K562 (cell line): ENCODE results near the gene PDE6B. TPM values are rescaled to one million over a fixed set of nuclear protein-coding genes. Genes with fewer than 3 reads are reported as not detected.
A peak's percentile ranks its signal among the peaks of the same experiment; 100 is the strongest.

Source experiments
- ATAC-seq: fragments of 200-7000 bp; cut with Tn5 transposase; 3 replicates; pipeline ENCODE4 v1.9.1; 2020; ENCODE audit warnings: moderate library complexity
- BruUV-seq: library from RNA; stranded (reverse); fragments of 400-500 nt; replicated peaks from 2 replicates; lab custom pipeline; 2021; lab: Mats Ljungman, UMichigan
- CTCF ChIA-PET: fragments of 300-600 bp; formaldehyde crosslinking; extraction: SDS; loops from one replicate; lab custom pipeline; 2021; ENCODE audit warnings: low intra/inter-chr PET ratio; lab: Yijun Ruan, JAX
- POLR2A ChIA-PET: fragments of 300-600, 350-650 bp; sonication (Branson Sonifier 250); formaldehyde crosslinking; extraction: SDS; loops from one replicate; lab custom pipeline; 2021; ENCODE audit warnings: antibody characterized with exemption, inconsistent platforms; lab: Yijun Ruan, JAX
- DNase-seq, 4 experiments: peaks; one replicate each; pipeline versions ENCODE4 v3.0.0 to v3.0.0-alpha.2; 2011 to 2018; ENCODE audit warnings: low spot score in 3 of 4, mixed read lengths in 3 of 4; ENCODE audit errors: extremely low read depth in 1 of 4
- FAIRE-seq: peaks from 2 replicates; lab custom pipeline; 2011; peaks lifted over from hg19 to GRCh38; lab: Jason Lieb, UNC
- H2AFZ ChIP-seq: 2 replicates; pipeline ENCODE4 v1.6.0; 2011; ENCODE audit warnings: low read depth, low read length, control low read depth, inconsistent platforms
- H3K27ac ChIP-seq: fragments of 200-600 bp; 3 replicates; pipeline ENCODE4 v1.8.0; 2011; ENCODE audit warnings: low read depth, mild to moderate bottlenecking, control low read depth, inconsistent platforms, low read length, moderate library complexity, mixed read lengths; ENCODE audit errors: extremely low read depth
- H3K27me3 ChIP-seq, 2 experiments: fragments of 300-600 bp in 1 of 2; 2 replicates in 1 of 2; 3 replicates in 1 of 2; pipeline versions ENCODE4 v1.6.0 to v1.8.0; 2011; ENCODE audit warnings: inconsistent platforms in 2 of 2, low read length in 2 of 2, mild to moderate bottlenecking in 1 of 2, mixed read lengths in 1 of 2, moderate library complexity in 1 of 2; ENCODE audit not compliant: control insufficient read depth in 2 of 2, insufficient read depth in 2 of 2
- H3K36me3 ChIP-seq: fragments of 300-600 bp; 3 replicates; pipeline ENCODE4 v1.8.0; 2011; ENCODE audit warnings: mild to moderate bottlenecking, low read length, inconsistent platforms; ENCODE audit not compliant: control insufficient read depth, insufficient read depth
- H3K4me1 ChIP-seq, 2 experiments: fragments of 200-600 bp in 1 of 2; replicated peaks in 1 of 2; 2 replicates in 1 of 2; 3 replicates in 1 of 2; pipeline versions ENCODE4 v1.5.1 to v1.8.0; 2011; ENCODE audit warnings: inconsistent platforms in 2 of 2, low read length in 2 of 2, mild to moderate bottlenecking in 1 of 2, mixed read lengths in 1 of 2, moderate library complexity in 1 of 2; ENCODE audit not compliant: control insufficient read depth in 2 of 2, insufficient read depth in 2 of 2
- H3K4me2 ChIP-seq: 2 replicates; pipeline ENCODE4 v1.6.1; 2011; ENCODE audit warnings: low read length, control low read depth, inconsistent platforms, mixed read lengths; ENCODE audit not compliant: insufficient read depth
- H3K4me3 ChIP-seq: fragments of 200-600 bp; sonication (generic), shearing (Covaris generic); 2 replicates; pipeline ENCODE4 v1.5.1; 2016; ENCODE audit warnings: control low read depth, inconsistent platforms
- H3K79me2 ChIP-seq: fragments of 200-600 bp; 3 replicates; pipeline ENCODE4 v1.8.0; 2011; ENCODE audit warnings: low read length, inconsistent platforms; ENCODE audit not compliant: control insufficient read depth, insufficient read depth
- H3K9ac ChIP-seq, 2 experiments: 2 replicates each; pipeline versions ENCODE4 v1.6.0 to v1.6.1; 2011; ENCODE audit warnings: low read depth in 2 of 2, low read length in 2 of 2, control low read depth in 1 of 2, inconsistent platforms in 1 of 2, mild to moderate bottlenecking in 1 of 2, mixed read lengths in 1 of 2; ENCODE audit not compliant: insufficient read depth in 1 of 2
- H3K9me1 ChIP-seq: one replicate; pipeline ENCODE4 v1.6.0; 2011; ENCODE audit warnings: inconsistent platforms, mild to moderate bottlenecking, low read length, moderate library complexity; ENCODE audit not compliant: control insufficient read depth, insufficient read depth
- H3K9me3 ChIP-seq: replicated peaks from 2 replicates; pipeline ENCODE4 v1.5.1; 2011; ENCODE audit warnings: low read depth, low read length, inconsistent platforms; ENCODE audit not compliant: control insufficient read depth, insufficient read depth
- H4K20me1 ChIP-seq: replicated peaks from 2 replicates; pipeline ENCODE4 v1.6.1; 2011; ENCODE audit warnings: low read length, inconsistent platforms, mixed read lengths; ENCODE audit not compliant: control insufficient read depth, insufficient read depth
- CREM ChIP-seq: IDR thresholded peaks from 2 replicates; pipeline ENCODE4 v1.6.1; 2014; ENCODE audit warnings: antibody characterized with exemption, low read depth
- GABPB2 ChIP-seq: fragments of 250-450 bp; sonication (Bioruptor Pico); conservative IDR thresholded peaks from 2 replicates; pipeline ENCODE4 v1.5.1; 2021; ENCODE audit warnings: mild to moderate bottlenecking
- GTF2F1 ChIP-seq: IDR thresholded peaks from 2 replicates; pipeline ENCODE4 v1.6.1; 2011; ENCODE audit warnings: low read depth, low read length, improper control_type of control experiment
- HLTF ChIP-seq: fragments of 450-650 bp; IDR thresholded peaks from 2 replicates; pipeline ENCODE4 v1.6.1; 2016
- IFI16 ChIP-seq: fragments of 250-450 bp; sonication (Bioruptor Pico); IDR thresholded peaks from 2 replicates; pipeline ENCODE4 v2.1.2; 2022; ENCODE audit warnings: mild to moderate bottlenecking, inconsistent platforms
- KDM2B ChIP-seq: fragments of 250-450 bp; sonication (Bioruptor Pico); IDR thresholded peaks from 2 replicates; pipeline ENCODE4 v1.8.0; 2021; ENCODE audit warnings: mild to moderate bottlenecking, moderate library complexity
- LEF1 ChIP-seq: fragments of 450-650 bp; IDR thresholded peaks from 2 replicates; pipeline ENCODE4 v1.6.1; 2016; ENCODE audit warnings: mild to moderate bottlenecking
- NELFE ChIP-seq: IDR thresholded peaks from 2 replicates; pipeline ENCODE4 v1.6.1; 2011; ENCODE audit warnings: mild to moderate bottlenecking; ENCODE audit not compliant: insufficient read depth, insufficient read length
- NFXL1 ChIP-seq: fragments of 450-650 bp; formaldehyde crosslinking; IDR thresholded peaks from 2 replicates; pipeline ENCODE4 v1.4.0; 2021; ENCODE audit warnings: mild to moderate bottlenecking
- PYGO2 ChIP-seq: fragments of 450-650 bp; IDR thresholded peaks from 2 replicates; pipeline ENCODE4 v1.6.1; 2016; ENCODE audit warnings: mild to moderate bottlenecking, missing genetic modification characterization, moderate library complexity, missing compliant biosample characterization
- SMARCA5 ChIP-seq: fragments of 450-650 bp; IDR thresholded peaks from 2 replicates; pipeline ENCODE4 v1.6.1; 2016
- THRAP3 ChIP-seq: fragments of 450-650 bp; IDR thresholded peaks from 2 replicates; pipeline ENCODE4 v1.6.1; 2016; ENCODE audit warnings: mild to moderate bottlenecking, inconsistent platforms, borderline replicate concordance
- TSC22D4 ChIP-seq: fragments of 450-650 bp; IDR thresholded peaks from 2 replicates; pipeline ENCODE4 v1.6.1; 2016; ENCODE audit warnings: missing genetic modification characterization, missing biosample characterization, control low read depth
- ZBTB40 ChIP-seq, 2 experiments: fragments of 450-650 bp in 1 of 2; sonication (generic) in 1 of 2; formaldehyde crosslinking in 1 of 2; IDR thresholded peaks; 2 replicates each; pipeline versions ENCODE4 v1.7.1 to v1.9.0; 2016 to 2022; ENCODE audit warnings: inconsistent platforms in 1 of 2, mild to moderate bottlenecking in 1 of 2, missing genetic modification reagents in 1 of 2
- ZNF133 ChIP-seq: fragments of 250-450 bp; sonication (Bioruptor Pico); IDR thresholded peaks from 2 replicates; pipeline ENCODE4 v1.4.0; 2020; ENCODE audit warnings: mild to moderate bottlenecking
- WGBS: fragments of 100-300 bp; shearing (Covaris generic); methylation state at CpG from one replicate; pipeline ENCODE4 v1.1.6; 2016; ENCODE audit warnings: low coverage, mixed read lengths; ENCODE audit not compliant: insufficient coverage; ENCODE audit errors: missing lambda C conversion rate; 5-methylcytosine and 5-hydroxymethylcytosine counted together
- in situ Hi-C: fragments of 300-500 bp; cut with MboI; formaldehyde crosslinking; loops from 4 replicates; pipeline ENCODE4 v1.15.0; 2018; ENCODE audit warnings: inconsistent platforms, mixed read lengths
- intact Hi-C: fragments of 100-400 bp; cut with micrococcal nuclease; formaldehyde crosslinking; loops from 2 replicates; pipeline ENCODE4 v1.14.2; 2022
- polyA plus RNA-seq, 8 experiments: library from polyadenylated mRNA; depleted of rRNA in 4 of 8; stranded (reverse) in 5 of 8; unstranded in 3 of 8; fragments of >200 nt; fragmentation: Nextera tagmentation in 2 of 8; fragmentation: Illumina TruSeq in 1 of 8; extraction: Ambion mirVana in 2 of 8; extraction: Trizol in 1 of 8; gene quantifications; 2 replicates each; pipeline versions ENCODE4 v1.2.1 to v1.2.3, GENCODE V29; 2011 to 2014; ENCODE audit warnings: inconsistent platforms in 1 of 8, missing spikeins in 1 of 8
- total RNA-seq, 7 experiments: library from RNA; depleted of rRNA in 6 of 7; stranded (reverse); fragments of >200 nt in 6 of 7; fragmentation: Illumina TruSeq in 2 of 7; extraction: Trizol in 2 of 7; gene quantifications; 2 replicates each; pipeline versions ENCODE4 v1.2.1 to v1.2.3, GENCODE V29; 2011 to 2021; ENCODE audit warnings: low replicate concordance in 1 of 7

PDE6B gene
- total and polyA plus RNA-seq, 9 of the 15 experiments (the other 6 are each of a cell fraction or from before 2014, with no cell fraction given) = 0.04 TPM; not detected in 8

- intact Hi-C loops = no loop called here
- in situ Hi-C loops = no loop called here
- H3K79me2 ChIP-seq = no peaks in the 10 kb centered on the region
- peak overlapping the region; percentile 19; the same call in 1 of the 2 replicates for H3K4me3 ChIP-seq
- 10% methylated on average over 22 of the region's 25 CpGs for WGBS
- no peak for DNase-seq
- H4K20me1 ChIP-seq = no peaks in the 10 kb centered on the region
- H3K36me3 ChIP-seq = no peaks in the 10 kb centered on the region
- H3K27ac ChIP-seq = no peak overlapping the region
- peak overlapping the region; percentile 93 for H2AFZ ChIP-seq
- no peaks in the 10 kb centered on the region for H3K9me1 ChIP-seq
- CTCF ChIA-PET = no interaction called here
- ATAC-seq = peak; percentile 60; the same call in 2 of the 3 replicates
- no peak for FAIRE-seq
- no TSS peak for BruUV-seq
- peaks cover 0 to 23% of the 10 kb centered on the region in 2 experiments; a peak in 2 of 5 replicates for H3K27me3 ChIP-seq
- H3K9me3 ChIP-seq = peaks cover 5% of the 10 kb centered on the region
- H3K4me1 ChIP-seq = peaks cover 0 to 11% of the 10 kb centered on the region in 2 experiments; a peak in 3 of 5 replicates
- H3K9ac ChIP-seq = no peak overlapping the region
- H3K4me2 ChIP-seq = peak overlapping the region; percentile 74
- POLR2A ChIA-PET = interaction anchor here (1.1 to 1.7 kb wide), 2 partner anchors 13 to 15 kb away, joined by 3 to 6 read pairs; no protein-coding TSS in a partner anchor
- TF ChIP-seq THRAP3 (no peak), SMARCA5 (no peak), NELFE (no peak), ZNF133 (CRISPR knock-in tag) (no peak), GABPB2 (CRISPR knock-in tag) (no peak), LEF1 (no peak), GTF2F1 (no peak), TSC22D4 (no peak), ZBTB40 (IDR thresholded peaks at IDR 0.05) (no peak), ZBTB40 (CRISPR knock-in tag; IDR thresholded peaks at IDR 0.05) (no peak), KDM2B (no peak), HLTF (no peak), NFXL1 (CRISPR knock-in tag) (no peak), IFI16 (CRISPR knock-in tag) (no peak), CREM (no peak), PYGO2 (tag) (no peak)
These were observed 37.6 kb upstream of the PDE6B start for GRCh38 chr4:587671-588350.
